HG02623 (cell line): ENCODE measurements around the gene NKIRAS1.
"Not testable (repeated sequence)": the region's sequence is repeated elsewhere in the genome, so short reads cannot be mapped to it uniquely, and the experiment has no call there.

Experiments
- ATAC-seq: cut with Tn5 transposase; IDR thresholded peaks from one replicate; pipeline ENCODE4 v1.9.1; 2021; ENCODE audit warnings: moderate library complexity; ENCODE audit not compliant: unreplicated experiment

NKIRAS1 gene

DNA sequence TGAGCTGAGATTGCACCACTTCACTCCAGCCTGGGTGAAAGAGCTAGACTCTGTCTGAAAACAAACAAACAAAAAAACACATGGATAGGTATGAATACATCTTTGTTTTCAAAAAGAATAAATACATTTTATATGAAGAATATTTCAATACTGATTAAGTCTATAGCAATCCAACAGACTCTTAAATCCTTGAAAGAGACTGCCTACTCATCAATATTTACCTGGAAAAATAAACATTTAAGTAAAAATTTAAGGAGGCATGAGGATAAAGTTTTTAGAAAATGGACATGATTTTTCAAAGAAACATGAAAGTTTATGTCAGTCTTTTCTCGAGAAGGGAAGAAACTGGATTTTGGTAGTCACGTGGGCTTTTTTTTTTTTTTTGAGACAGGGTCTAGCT is 5.4 kb downstream of the NKIRAS1 start:
- ATAC-seq, result no peak

DNA sequence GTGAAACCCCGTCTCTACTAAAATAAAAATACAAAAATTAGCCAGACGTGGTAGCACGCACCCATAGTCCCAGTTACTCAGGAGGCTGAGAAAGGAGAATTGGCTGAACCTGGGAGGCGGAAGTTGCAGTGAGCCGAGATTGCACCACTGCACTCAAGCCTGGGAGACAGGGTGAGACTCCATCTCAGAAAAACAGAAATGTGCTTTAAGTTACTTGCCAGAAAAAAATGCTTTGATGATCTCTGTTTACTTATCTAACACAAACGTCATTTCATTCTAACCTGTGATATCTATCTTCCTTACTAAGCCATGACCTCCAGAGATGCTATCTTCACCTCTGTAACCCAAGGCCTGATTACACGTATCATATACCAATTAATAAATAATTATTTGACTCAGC is 7.4 kb downstream of the NKIRAS1 start:
- ATAC-seq, result no peak

DNA sequence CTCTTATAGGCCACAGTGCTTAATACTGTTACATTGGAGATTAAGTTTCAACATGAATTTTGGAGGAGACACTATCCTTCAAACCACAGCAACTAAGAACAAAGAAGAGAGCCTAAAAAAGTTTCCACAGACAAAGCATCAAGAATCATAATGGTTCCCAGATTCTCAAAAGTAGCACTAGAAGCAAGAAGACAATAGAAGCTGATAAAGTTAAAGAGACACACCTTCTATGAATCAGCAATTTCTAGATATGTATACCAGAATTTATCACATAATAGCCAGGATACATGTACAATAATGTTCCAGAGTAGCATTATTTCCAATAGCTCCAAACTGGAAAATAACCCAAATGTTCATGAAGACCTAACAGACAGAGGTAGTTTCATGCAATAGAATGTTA is 12.2 kb downstream of the NKIRAS1 start:
- ATAC-seq, result no peak

DNA sequence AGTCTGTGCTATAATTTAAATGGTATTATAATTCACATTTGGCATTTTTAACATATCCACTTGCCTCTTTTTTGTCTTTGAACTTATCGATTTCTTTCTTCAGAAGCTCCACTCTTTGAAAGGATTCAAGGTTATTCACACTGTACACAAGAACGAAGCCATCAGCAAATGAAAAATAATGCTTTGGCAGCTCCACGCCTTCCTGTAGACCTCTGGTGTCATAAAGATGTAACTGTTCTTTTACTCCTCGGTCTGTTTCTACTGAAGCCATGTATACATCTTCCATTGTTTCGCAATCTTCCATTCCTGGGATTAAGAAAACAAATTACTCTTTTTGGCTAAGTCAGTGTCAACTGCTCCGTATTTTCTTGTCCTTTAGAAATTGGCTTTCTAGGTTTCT is 16.0 kb downstream of the NKIRAS1 start:
- ATAC-seq, result no peak

DNA sequence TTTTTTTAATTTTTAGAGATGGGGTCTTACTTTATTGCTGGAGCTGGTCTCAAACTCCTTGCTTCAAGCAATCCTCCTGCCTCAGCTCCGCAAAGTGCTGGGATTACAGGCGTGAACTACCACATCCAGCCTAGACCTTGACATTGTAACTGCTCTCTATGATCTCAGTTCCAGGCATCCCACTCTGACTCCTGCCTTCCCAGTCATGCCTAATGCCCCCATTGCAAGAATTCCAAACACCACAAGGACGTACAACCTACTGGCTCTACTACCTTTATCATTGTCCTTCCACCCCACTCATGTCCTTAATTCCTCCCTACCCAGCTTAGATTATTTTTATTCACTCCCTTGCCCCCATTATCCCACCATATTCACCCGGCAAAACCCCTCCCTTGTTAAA is 21.6 kb downstream of the NKIRAS1 start:
- ATAC-seq, result no peak

DNA sequence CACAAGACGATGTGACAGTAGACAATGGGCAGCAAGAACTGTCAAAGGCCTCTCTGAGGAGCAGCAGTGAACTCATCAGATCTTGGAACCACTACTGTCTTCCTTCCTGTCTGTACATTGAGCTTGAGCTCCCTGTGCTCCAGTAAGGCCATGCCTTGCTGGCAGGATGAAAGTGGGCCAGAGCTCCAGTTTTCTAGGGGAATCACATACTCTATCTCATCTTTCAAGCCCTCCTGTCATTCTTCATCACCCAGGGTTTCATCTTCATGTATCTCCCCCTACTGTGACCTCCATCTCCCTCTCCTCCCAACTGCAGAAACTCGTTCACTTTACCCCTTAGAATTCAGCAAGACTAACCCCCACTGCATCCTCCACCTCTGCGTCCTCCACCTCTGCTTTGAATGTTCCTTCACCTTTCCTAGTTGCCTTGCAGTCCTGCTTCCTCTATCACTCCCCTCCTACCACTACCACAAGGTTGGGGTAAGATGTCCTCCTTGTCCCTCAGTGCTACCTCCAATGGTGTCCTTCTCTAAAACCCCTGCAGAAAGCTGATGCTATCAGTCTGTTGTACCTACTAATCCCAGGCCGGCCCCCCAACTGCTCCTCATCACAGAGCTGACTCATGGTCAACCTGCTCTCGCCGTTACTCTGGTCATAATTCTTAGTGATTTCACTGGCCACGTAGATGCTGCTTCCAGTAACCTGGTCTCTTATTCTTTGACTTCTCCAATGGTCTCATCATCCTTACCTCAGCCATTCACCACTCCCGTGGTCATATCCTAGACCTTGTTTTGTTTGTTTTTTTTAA is 22.3 kb downstream of the NKIRAS1 start:
- no peak for ATAC-seq

DNA sequence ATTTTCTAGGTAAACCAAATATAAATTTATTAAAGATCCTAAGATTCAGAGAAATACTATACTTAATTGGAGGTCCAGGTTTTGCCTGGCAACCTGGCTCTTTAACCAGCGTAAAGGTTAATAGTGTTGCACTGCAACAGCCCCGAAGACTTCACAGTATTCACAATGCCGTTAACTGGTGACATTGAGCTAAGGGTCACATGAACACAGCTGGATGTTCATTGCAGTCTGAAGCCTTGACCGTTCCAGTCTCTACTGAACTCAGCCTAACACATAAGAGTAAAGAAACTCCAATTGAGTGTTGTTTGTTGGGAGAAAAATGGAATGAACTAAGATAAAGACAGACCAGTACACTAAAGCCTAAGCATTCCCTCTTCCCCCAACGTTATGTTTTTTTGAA is 26.8 kb downstream of the NKIRAS1 start:
- ATAC-seq, result no peak

DNA sequence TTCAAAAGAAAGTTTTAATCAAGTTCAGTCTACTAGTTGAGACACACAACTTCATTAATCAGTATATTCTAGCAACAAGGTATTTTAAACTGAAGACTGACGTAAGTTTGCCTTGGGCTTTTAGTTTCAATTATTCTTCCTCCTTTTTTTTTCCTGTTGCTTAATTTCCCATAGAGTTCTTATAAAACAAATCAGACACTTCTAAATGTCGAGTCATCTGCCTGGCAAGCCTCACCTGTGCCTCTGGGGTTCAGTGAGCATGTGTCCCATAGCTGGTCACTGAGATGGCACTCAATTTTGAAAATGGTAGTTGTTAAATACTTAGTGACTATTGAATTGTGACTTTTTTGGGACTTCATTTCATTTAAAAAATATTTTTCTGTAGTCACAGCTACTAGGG is 27.4 kb downstream of the NKIRAS1 start:
- no peak for ATAC-seq

DNA sequence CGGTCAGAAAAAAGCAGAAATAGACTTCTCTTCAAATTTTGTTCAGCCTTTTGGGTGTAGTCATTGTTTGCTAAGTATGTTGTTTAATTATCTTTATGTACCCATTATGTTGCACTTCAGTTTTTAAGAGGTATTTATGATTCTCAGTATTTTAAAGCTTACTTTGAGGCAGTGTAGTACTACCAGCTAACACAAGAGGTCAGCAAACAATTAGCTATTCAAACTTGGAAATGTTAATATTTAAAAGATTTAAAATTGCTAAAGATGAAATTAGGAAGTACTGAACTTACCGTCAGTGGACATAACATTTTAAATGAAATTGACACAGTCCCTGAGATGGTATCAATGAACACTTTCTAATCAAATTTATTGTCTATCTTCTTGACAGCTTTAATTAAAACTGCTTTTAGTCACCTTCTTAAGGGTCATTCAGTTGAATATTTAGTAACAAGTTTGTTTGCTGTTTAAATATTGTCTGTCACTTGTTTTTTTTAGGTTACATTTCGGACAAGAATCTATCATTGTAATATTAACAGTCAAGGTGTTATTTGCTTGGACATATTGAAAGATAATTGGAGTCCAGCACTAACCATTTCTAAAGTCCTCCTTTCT is 28.1 kb downstream of the NKIRAS1 start:
- no peak for ATAC-seq

DNA sequence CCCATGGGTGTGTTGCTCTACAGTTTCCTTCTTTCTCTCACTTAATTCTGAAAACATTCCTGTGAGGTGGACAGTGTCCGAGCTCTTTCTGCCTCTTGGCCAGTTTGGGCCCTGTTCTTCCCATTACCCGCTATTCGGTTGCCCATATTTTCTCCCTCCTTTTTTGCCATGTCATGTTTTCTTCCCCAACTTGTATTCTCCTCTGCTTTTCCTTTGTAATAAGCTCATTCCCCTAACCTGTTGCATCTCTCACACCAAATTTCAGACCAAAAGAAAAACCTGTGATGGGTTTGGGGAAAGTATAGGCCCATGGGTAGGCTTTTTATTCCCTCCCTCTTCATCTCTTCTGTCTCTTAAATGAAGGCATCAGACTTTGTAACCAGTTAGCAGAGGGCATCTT is 30.5 kb downstream of the NKIRAS1 start:
- ATAC-seq, result no peak

DNA sequence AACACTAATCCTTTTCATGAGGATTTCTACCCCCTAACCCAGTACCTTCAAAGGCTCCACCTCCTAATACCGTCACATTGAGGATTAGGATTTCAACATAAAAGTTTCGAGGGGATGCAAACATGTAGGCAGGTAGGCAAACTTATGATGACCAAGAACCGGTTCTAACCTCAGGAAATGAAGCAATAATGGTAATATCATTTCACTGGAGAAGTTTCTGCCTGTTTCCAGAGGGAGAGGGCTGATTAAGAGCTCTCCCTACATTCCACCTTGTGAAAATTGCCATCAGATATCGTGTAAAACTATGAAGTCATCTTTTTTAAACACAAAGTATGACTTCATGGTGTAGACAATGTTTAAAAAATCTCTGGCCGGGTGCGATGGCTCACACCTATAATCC is 31.6 kb downstream of the NKIRAS1 start:
- ATAC-seq, result no peak

DNA sequence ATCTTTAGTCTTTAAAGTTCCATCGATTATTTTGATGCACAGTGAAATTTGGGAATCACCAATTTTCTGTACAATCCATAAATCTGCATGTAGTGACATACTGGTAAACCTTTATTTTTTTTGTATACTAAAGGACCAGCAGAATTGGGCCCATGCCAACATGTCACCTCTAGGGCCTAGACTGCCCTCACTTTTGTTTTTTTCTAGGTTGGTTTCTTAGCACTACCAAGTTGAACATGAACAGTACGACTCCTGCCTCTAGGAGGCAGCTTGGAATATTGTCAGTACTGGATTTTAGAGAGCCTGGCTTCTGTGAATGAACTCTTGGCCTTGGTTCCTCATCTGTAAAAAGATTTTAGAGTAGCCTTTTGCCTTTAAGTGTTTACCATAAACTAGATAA is 32.3 kb downstream of the NKIRAS1 start:
- ATAC-seq, result no peak

DNA sequence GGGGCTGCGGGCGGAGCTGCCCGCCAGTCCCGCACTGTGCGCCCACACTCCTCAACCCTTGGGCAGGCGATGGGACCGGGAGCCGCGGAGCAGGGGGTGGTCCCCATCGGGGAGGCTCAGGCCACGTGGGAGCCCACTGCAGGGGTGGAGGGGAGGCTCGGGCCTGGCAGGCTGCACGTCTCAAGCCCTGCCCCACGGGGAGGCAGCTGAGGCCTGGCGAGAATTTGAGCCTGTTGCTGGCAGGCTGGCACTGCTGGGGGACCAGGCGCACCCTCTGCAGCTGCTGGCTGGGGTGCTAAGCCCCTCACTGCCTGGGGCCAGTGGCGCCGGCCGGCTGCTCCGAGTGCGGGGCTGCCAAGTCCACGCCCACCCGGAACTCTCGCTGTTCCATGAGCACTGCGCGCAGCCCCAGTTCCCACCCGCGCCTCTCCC is 34.3 kb downstream of the NKIRAS1 start:
- no peak for ATAC-seq

DNA sequence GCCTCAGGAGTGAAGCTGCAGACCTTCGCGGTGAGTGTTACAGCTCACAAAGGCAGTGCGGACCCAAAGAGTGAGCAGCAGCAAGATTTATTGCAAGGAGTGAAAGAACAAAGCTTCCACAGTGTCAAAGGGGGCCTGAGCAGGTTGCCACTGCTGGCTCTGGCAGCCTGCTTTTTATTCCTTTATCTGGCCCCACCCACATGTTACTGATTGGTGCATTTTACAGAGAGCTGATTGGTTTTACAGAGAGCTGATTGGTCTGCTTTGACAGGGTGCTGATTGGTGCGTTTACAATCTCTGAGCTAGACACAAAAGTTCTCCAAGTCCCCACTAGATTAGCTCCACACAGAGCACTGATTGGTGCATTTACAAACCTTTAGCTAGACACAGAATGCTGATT is 34.8 kb downstream of the NKIRAS1 start:
- ATAC-seq, result not testable (repeated sequence)

DNA sequence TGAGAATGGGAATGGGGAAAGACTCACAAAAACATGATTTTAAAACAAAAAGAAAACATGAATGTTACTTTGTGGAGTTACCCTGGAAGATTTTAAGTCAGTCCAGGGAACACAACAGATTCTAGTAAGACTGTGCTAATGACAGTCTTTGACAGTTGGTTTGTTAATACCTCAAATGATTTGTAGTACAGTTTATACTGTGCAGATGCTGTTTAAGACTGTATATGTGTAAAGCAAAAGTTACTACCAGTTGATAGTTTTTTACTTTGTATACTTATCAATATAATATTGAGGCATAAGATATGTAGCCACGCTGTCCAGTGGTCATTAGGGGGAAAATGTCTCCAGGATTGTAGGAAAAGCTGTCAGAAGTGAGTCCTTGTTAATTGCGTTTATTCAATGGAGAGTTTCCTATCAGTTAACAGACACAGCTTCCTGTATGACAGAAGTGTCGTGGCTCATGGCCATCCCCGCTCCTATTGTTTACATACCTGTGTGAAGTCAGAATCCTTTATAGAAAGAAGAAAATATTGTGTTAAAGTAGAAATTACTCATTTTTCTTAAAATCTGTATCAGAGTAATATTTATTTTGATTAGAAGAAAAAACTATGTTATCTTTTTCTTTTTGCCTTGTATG is 36.0 kb downstream of the NKIRAS1 start:
- ATAC-seq, result no peak

DNA sequence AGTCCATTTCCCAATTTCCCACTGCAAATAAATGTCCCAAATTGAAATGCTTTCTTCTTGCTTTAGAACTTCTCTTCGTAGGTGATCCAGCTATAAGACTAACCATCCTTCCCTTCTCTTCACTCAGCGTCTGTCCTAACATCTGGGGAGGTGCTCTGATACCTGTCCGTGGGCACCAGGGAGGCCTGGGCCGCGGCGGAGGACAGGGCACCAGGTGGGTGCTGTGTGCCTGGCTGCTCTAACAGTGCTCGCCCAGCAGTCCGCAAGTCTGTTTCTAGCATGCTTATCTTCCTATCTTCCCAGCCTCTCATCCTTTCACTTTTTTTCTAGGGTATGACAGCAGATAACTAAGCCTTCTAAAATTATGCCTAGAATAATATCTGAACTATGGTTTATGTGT is 37.3 kb downstream of the NKIRAS1 start:
- ATAC-seq, result no peak

DNA sequence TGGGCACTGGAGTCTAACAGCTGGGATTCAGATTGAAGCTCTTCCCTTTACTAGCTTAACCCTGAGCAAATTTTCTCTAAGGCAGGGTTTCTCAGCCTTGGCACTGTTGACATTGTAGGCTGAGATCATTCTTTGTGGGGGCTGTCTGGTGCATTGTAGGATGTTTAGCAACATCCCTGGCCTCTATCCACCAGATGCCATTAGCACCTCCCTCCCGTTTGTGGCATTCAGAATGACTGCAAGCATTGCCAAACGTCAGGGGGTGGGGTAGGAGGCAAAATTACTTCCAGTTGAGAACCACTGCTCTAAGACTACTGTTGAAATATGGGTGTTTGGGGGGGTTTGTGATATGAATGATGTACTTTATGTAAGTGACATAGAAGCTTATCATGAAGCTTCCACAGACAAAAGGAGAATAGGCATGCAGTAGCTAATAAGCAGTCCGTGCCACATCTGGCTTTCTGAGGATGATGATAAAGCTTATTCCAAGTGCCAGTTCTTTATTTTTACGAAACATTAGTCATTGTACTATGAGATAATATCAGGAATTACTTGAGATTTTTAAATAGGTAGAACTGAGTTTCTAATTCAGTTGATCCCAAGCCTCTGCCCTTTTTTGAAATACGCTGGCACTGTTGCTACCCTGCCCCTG is 39.3 kb downstream of the NKIRAS1 start:
- no peak for ATAC-seq

DNA sequence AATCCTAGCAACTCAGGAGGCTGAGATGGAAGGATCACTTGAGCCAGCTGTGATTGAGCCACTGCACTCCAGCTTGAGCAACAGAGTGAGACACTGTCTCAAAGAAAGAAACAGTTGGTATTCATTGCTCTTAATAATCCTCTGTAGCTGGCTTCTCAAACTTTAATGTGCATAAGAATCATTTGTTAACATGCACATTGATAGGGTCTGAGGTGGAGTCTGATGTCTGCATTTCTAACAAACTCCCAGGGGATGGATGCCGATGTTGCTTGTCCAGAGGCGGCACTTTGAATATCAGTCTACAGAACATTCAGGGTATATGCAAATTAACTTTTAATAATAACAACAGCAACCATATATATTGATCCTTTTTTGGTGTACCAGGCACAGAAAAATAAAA is 39.9 kb downstream of the NKIRAS1 start:
- no peak for ATAC-seq

DNA sequence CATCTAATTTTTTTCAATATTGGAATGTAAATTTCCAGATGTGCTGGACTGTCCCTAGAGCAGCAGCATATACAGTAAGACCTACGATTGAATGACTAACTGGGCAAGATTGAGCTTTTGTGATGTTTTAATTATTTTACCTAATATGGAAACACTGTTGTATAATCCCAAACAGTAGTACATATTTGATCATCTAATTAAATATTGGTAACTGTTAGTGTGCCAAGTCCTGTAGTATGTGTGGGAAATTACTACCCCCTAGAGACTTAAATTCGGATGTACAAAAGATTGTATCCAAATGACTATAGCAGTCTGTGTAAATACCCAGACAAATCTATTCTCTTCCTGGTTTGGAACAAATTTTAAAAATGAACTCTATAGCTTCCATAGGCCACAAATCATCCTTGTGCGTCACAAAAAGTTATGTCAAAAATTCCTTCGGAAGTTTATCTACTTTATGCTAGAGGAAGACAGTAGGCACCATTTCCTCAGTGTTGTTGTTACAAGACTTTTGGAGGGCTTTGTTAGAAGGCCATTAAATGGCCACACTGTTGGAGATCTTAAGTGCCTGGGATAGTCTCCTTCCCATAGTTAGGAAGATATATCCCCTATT is 41.6 kb downstream of the NKIRAS1 start:
- no peak for ATAC-seq

DNA sequence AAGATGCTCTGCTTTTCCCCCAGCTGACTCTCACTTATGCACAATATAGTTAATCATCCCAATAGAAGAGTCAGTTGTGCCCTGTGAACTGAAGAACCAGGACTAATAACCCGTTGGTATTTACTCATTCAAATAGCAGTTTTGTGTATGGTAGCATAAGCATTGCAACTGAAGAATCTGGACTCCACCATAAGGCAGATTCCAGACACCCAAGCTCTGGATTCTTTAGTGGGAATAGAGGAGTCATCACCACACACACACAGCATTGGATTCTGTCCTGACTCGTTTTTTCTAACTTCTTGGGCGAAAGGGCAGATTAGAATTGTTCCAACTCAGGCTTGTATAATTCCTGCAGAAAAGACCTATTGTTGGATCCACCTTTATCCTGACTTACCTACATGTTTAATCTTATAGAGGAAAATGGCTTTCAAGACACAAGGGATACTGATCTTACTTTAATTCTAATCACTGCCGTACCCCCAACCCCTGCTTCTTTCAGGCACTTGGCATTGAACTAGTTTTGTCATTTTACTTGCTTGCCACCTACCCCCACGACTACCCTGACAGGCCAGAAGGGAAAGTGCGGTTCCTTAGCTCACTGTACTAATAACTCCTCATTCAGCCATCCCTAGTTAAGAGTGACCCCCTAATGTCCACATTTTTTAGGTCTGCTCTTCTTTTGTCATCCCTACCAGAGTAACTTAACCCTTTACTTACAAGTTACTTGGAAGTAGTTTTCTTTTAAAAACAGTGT is 42.3 kb downstream of the NKIRAS1 start:
- ATAC-seq, result no peak

DNA sequence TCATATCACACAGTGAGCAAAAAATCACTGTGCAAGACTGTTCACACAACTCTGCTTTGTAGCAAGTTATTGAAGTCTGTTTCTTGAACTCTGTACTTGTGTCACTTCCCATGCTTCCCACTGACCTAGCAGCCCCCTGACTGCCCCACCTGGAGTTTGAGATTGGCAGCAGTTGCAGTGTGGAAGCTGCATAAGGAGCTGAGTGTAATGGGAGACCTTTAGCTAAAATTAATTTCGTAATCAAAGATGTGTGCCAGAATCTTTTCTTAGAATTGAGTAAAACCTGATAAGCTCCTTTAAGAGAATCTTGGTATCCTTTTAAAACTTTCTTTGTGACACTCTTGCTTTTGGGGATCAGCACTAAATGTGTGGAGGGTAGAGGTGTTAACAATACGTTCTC is 42.8 kb downstream of the NKIRAS1 start:
- ATAC-seq, result no peak
